ENCODE measurements around the gene PAN3.

GRCh38 chr13:28173793-28174192 is 35.4 kb downstream of the PAN3 start:
- no peak for TF ChIP-seq POLR2A (IDR thresholded peaks at IDR 0.05; ENCODE audit: low read length)
- no peak for TF ChIP-seq GATA1 (IDR thresholded peaks at IDR 0.05; ENCODE audit: low read depth, low read length)
